PC-9 (cell line): Measurements from ENCODE around the gene RGMB.

Source experiments
- CTCF ChIP-seq: fragments of 200-600 bp; sonication (generic); conservative IDR thresholded peaks from 2 replicates; pipeline ENCODE4 v1.6.1; 2017; ENCODE audit warnings: mixed run types, antibody characterized with exemption, mild to moderate bottlenecking, moderate library complexity
- EZH2 ChIP-seq: fragments of 200-600 bp; sonication (generic); IDR thresholded peaks from 2 replicates; pipeline ENCODE4 v1.8.0; 2017; ENCODE audit warnings: antibody characterized with exemption, low read depth

- TF ChIP-seq CTCF (no peak), EZH2 (no peak)
Observed at GRCh38 chr5:98794414-98795080, 21.1 kb downstream of the RGMB start.
